H1 (cell line): ENCODE data around the gene ATP1A3. TPM values are rescaled to one million over a fixed set of nuclear protein-coding genes. Genes with fewer than 3 reads are reported as not detected.

Experiments used
- CTCF ChIA-PET: fragments of 300-600 bp; sonication (Branson Sonifier 250); formaldehyde crosslinking; loops from one replicate; lab custom pipeline; 2021; ENCODE audit not compliant: partially characterized antibody; lab: Charles Lee
- POLR2A ChIA-PET: fragments of 300-600 bp; sonication (Branson Sonifier 250); formaldehyde crosslinking; loops from one replicate; lab custom pipeline; 2021; ENCODE audit warnings: inconsistent platforms; ENCODE audit not compliant: partially characterized antibody; lab: Charles Lee
- DNase-seq, 2 experiments: peaks; one replicate each; pipeline versions ENCODE4 v3.0.0 to v3.0.0-alpha.2; 2010 to 2022; ENCODE audit warnings: low spot score in 2 of 2, low read depth in 1 of 2, mixed read lengths in 1 of 2
- FAIRE-seq: peaks from 2 replicates; lab custom pipeline; 2011; peaks lifted over from hg19 to GRCh38; lab: Jason Lieb, UNC
- H2AFZ ChIP-seq: 2 replicates; pipeline ENCODE4 v1.8.1; 2012; ENCODE audit warnings: low read length, inconsistent platforms
- H2AK5ac ChIP-seq: 2 replicates; pipeline ENCODE4 v1.6.1; 2013; ENCODE audit warnings: low read depth, low read length
- H2BK120ac ChIP-seq: replicated peaks from 2 replicates; pipeline ENCODE3; 2013; ENCODE audit warnings: low read depth, low read length, inconsistent platforms
- H2BK12ac ChIP-seq: 2 replicates; pipeline ENCODE4 v1.6.1; 2013; ENCODE audit warnings: low read depth, low read length
- H2BK15ac ChIP-seq: 2 replicates; pipeline ENCODE4 v1.6.1; 2013; ENCODE audit warnings: low read length
- H2BK20ac ChIP-seq: 2 replicates; pipeline ENCODE4 v1.6.1; 2013; ENCODE audit warnings: low read length
- H2BK5ac ChIP-seq: 2 replicates; pipeline ENCODE4 v1.6.1; 2013; ENCODE audit warnings: low read depth, low read length
- H3K14ac ChIP-seq: 2 replicates; pipeline ENCODE4 v1.6.1; 2013; ENCODE audit warnings: inconsistent platforms; ENCODE audit not compliant: insufficient read length
- H3K18ac ChIP-seq: 2 replicates; pipeline ENCODE4 v1.6.1; 2013; ENCODE audit warnings: low read length; ENCODE audit errors: extremely low read depth
- H3K23ac ChIP-seq: 2 replicates; pipeline ENCODE4 v1.6.1; 2013; ENCODE audit warnings: inconsistent platforms; ENCODE audit not compliant: insufficient read length
- H3K23me2 ChIP-seq: 2 replicates; pipeline ENCODE4 v1.6.1; 2013; ENCODE audit warnings: low read depth, low read length
- H3K27ac ChIP-seq: 2 replicates; pipeline ENCODE4 v1.6.1; 2011; ENCODE audit warnings: low read depth, low read length, inconsistent platforms
- H3K27me3 ChIP-seq, 4 experiments: replicated peaks in 1 of 4; 1 replicate in 1 of 4; 2 replicates in 3 of 4; pipeline versions ENCODE4 v1.6.1 to v1.8.1; 2011 to 2013; ENCODE audit warnings: low read length in 3 of 4, mild to moderate bottlenecking in 3 of 4, inconsistent platforms in 2 of 4, mixed read lengths in 2 of 4, moderate library complexity in 1 of 4; ENCODE audit not compliant: control insufficient read depth in 3 of 4, insufficient read depth in 3 of 4; ENCODE audit errors: extremely low read depth in 1 of 4
- H3K36me3 ChIP-seq, 4 experiments: 2 replicates each; pipeline versions ENCODE4 v1.6.1 to v1.8.1; 2011 to 2013; ENCODE audit warnings: mild to moderate bottlenecking in 4 of 4, low read length in 3 of 4, moderate library complexity in 2 of 4, control low read depth in 1 of 4, inconsistent platforms in 1 of 4; ENCODE audit not compliant: insufficient read depth in 4 of 4, control insufficient read depth in 2 of 4
- H3K4ac ChIP-seq: replicated peaks from 2 replicates; pipeline ENCODE3; 2013; ENCODE audit warnings: low read length, low read depth, mixed read lengths, inconsistent platforms; ENCODE audit not compliant: insufficient read length
- H3K4me1 ChIP-seq, 4 experiments: replicated peaks in 1 of 4; 1 replicate in 1 of 4; 2 replicates in 3 of 4; pipeline versions ENCODE4 v1.6.1 to v1.8.1; 2011 to 2013; ENCODE audit warnings: low read length in 3 of 4, inconsistent platforms in 2 of 4, mixed read lengths in 1 of 4; ENCODE audit not compliant: insufficient read depth in 4 of 4, control insufficient read depth in 3 of 4
- H3K4me2 ChIP-seq, 2 experiments: 2 replicates each; pipeline versions ENCODE4 v1.6.1 to v1.8.1; 2011 to 2013; ENCODE audit warnings: low read depth in 2 of 2, low read length in 2 of 2, control low read depth in 1 of 2, inconsistent platforms in 1 of 2, mild to moderate bottlenecking in 1 of 2; ENCODE audit not compliant: insufficient read depth in 1 of 2
- H3K4me3 ChIP-seq, 4 experiments: fragments of 200-600, 300-600 bp in 1 of 4; sonication (generic), shearing (Covaris generic), sonication (Bioruptor Twin) in 1 of 4; 2 replicates each; pipeline versions ENCODE4 v1.5.1 to v1.8.1; 2011 to 2016; ENCODE audit warnings: low read length in 4 of 4, low read depth in 3 of 4, control low read depth in 2 of 4, inconsistent platforms in 2 of 4, mild to moderate bottlenecking in 2 of 4, mixed read lengths in 1 of 4, moderate library complexity in 1 of 4; ENCODE audit not compliant: insufficient read depth in 2 of 4; ENCODE audit errors: extremely low read depth in 1 of 4
- H3K56ac ChIP-seq: replicated peaks from 2 replicates; pipeline ENCODE3; 2013; ENCODE audit warnings: low read depth, mild to moderate bottlenecking, mixed read lengths, low read length, inconsistent platforms; ENCODE audit not compliant: insufficient read length
- H3K79me1 ChIP-seq: 2 replicates; pipeline ENCODE4 v1.6.1; 2013; ENCODE audit warnings: low read depth, low read length, control low read depth
- H3K79me2 ChIP-seq, 2 experiments: 2 replicates each; pipeline versions ENCODE4 v1.6.1 to v1.8.1; 2012 to 2013; ENCODE audit warnings: low read length in 2 of 2, mild to moderate bottlenecking in 2 of 2, inconsistent platforms in 1 of 2; ENCODE audit not compliant: insufficient read depth in 2 of 2, control insufficient read depth in 1 of 2
- H3K9ac ChIP-seq, 4 experiments: replicated peaks in 1 of 4; 1 replicate in 1 of 4; 2 replicates in 3 of 4; pipeline versions ENCODE4 v1.6.1 to v1.8.1; 2011 to 2013; ENCODE audit warnings: low read depth in 3 of 4, low read length in 3 of 4, control low read depth in 2 of 4, mild to moderate bottlenecking in 2 of 4, moderate library complexity in 2 of 4, inconsistent platforms in 1 of 4; ENCODE audit errors: extremely low read depth in 1 of 4
- H3K9me3 ChIP-seq, 2 experiments: 2 replicates each; pipeline versions ENCODE4 v1.6.1 to v1.8.1; 2012 to 2013; ENCODE audit warnings: mild to moderate bottlenecking in 2 of 2, moderate library complexity in 2 of 2, control low read depth in 1 of 2, inconsistent platforms in 1 of 2, low read depth in 1 of 2, low read length in 1 of 2, mixed read lengths in 1 of 2; ENCODE audit not compliant: insufficient read depth in 2 of 2
- H4K20me1 ChIP-seq, 2 experiments: replicated peaks in 1 of 2; 2 replicates each; pipeline versions ENCODE3 to v1.8.1; 2011 to 2013; ENCODE audit warnings: inconsistent platforms in 2 of 2, low read length in 2 of 2, mild to moderate bottlenecking in 1 of 2; ENCODE audit not compliant: insufficient read depth in 2 of 2, control insufficient read depth in 1 of 2
- H4K5ac ChIP-seq: 2 replicates; pipeline ENCODE4 v1.6.1; 2013; ENCODE audit warnings: low read length, low read depth, mixed read lengths, inconsistent platforms; ENCODE audit not compliant: insufficient read length
- H4K8ac ChIP-seq: 2 replicates; pipeline ENCODE4 v1.8.0; 2013; ENCODE audit warnings: mild to moderate bottlenecking, moderate library complexity, low read length, inconsistent platforms; ENCODE audit not compliant: insufficient read depth; ENCODE audit errors: extremely low read depth
- H4K91ac ChIP-seq: replicated peaks from 2 replicates; pipeline ENCODE3; 2013; ENCODE audit warnings: low read length, mixed read lengths, inconsistent platforms; ENCODE audit not compliant: insufficient read length
- BACH1 ChIP-seq: IDR thresholded peaks from 2 replicates; pipeline ENCODE4 v1.6.1; 2012; ENCODE audit warnings: low read length, improper control_type of control experiment
- CBX8 ChIP-seq: fragments of 300-800, 300-1000 bp; sonication (generic); IDR thresholded peaks from 2 replicates; pipeline ENCODE4 v1.7.1; 2016; ENCODE audit warnings: low read depth, low read length, borderline replicate concordance
- CHD2 ChIP-seq: IDR thresholded peaks from 2 replicates; pipeline ENCODE4 v1.6.1; 2012; ENCODE audit warnings: low read length, improper control_type of control experiment
- CTCF ChIP-seq, 3 experiments: IDR thresholded peaks; 1 replicate in 2 of 3; 2 replicates in 1 of 3; pipeline versions ENCODE4 v1.5.1 to v1.6.1; 2011; ENCODE audit warnings: low read length in 3 of 3, mild to moderate bottlenecking in 3 of 3, inconsistent platforms in 2 of 3, low read depth in 1 of 3, moderate library complexity in 1 of 3; ENCODE audit not compliant: insufficient read depth in 1 of 3; ENCODE audit errors: control extremely low read depth in 1 of 3
- EP300 ChIP-seq, 2 experiments: IDR thresholded peaks; 1 replicate in 1 of 2; 2 replicates in 1 of 2; pipeline ENCODE4 v1.6.1; 2011 to 2012; ENCODE audit warnings: low read depth in 2 of 2, low read length in 2 of 2, mild to moderate bottlenecking in 2 of 2, borderline replicate concordance in 1 of 2, inconsistent platforms in 1 of 2, moderate library complexity in 1 of 2
- NRF1 ChIP-seq: IDR thresholded peaks from 2 replicates; pipeline ENCODE4 v1.6.1; 2011; ENCODE audit warnings: mild to moderate bottlenecking, low read depth, low read length, improper control_type of control experiment
- POLR2AphosphoS5 ChIP-seq: IDR thresholded peaks from 2 replicates; pipeline ENCODE4 v1.6.1; 2011; ENCODE audit warnings: low read depth, low read length
- RFX5 ChIP-seq: IDR thresholded peaks from 2 replicates; pipeline ENCODE4 v1.6.1; 2011; ENCODE audit warnings: low read depth, low read length, improper control_type of control experiment, borderline replicate concordance
- SIRT6 ChIP-seq: IDR thresholded peaks from one replicate; pipeline ENCODE4 v1.7.1; 2012; ENCODE audit warnings: low read length, inconsistent platforms
- SP4 ChIP-seq: IDR thresholded peaks from 2 replicates; pipeline ENCODE4 v1.6.1; 2012; ENCODE audit warnings: low read length, inconsistent platforms
- TEAD4 ChIP-seq: IDR thresholded peaks from 2 replicates; pipeline ENCODE4 v1.6.1; 2012; ENCODE audit warnings: low read depth, low read length, inconsistent platforms, mixed read lengths
- WGBS, 2 experiments: shearing (Covaris generic) in 1 of 2; methylation state at CpG; one replicate each; pipeline versions ENCODE4 v1.1.6 to v1.1.7; 2013 to 2015; ENCODE audit warnings: low lambda C conversion rate in 2 of 2, mixed read lengths in 2 of 2, inconsistent platforms in 1 of 2, low coverage in 1 of 2, missing lambda C conversion rate in 1 of 2; ENCODE audit not compliant: insufficient replicate concordance in 2 of 2, insufficient coverage in 1 of 2, insufficient read length in 1 of 2; ENCODE audit errors: extremely low coverage in 1 of 2, missing lambda C conversion rate in 1 of 2; 5-methylcytosine and 5-hydroxymethylcytosine counted together
- polyA plus RNA-seq, 7 experiments: library from polyadenylated mRNA; depleted of rRNA in 3 of 7; stranded (reverse) in 5 of 7; unstranded in 2 of 7; fragments of >200 nt in 5 of 7; fragments of 200-250 nt in 2 of 7; gene quantifications; 1 replicate in 5 of 7; 2 replicates in 1 of 7; 4 replicates in 1 of 7; pipeline versions ENCODE4 v1.2.1 to v1.2.3, GENCODE V29; 2011 to 2013; ENCODE audit warnings: missing spikeins in 2 of 7, mixed read lengths in 2 of 7
- total RNA-seq: library from RNA; stranded (reverse); fragmentation: NEBNext Ultra II Directional; extraction: Animal tissue kit (Norgen Biotek cat#: 25700); gene quantifications from 2 replicates; pipeline ENCODE4 v1.2.1, GENCODE V29; 2021

Gene ATP1A3
- total and polyA plus RNA-seq, 2 of the 8 experiments (the other 6 are each of a cell fraction or from before 2014, with no cell fraction given): 11.1 to 41.2 TPM

- CTCF ChIA-PET: interaction anchor here (1.0 to 1.6 kb wide), 2 partner anchors 48 to 50 kb away, joined by 3 to 5 read pairs; no protein-coding TSS in a partner anchor
- WGBS, 2 experiments: 93% methylated on average over 10 of the region's 10 CpGs; no CpG with 5 or more reads in 1 of the 2 experiments
- peaks cover 2 to 8% (median 7%) of the 10 kb centered on the region in 4 experiments; a peak in 3 of 8 replicates for H3K36me3 ChIP-seq
- TF ChIP-seq CBX8 (no peak), POLR2AphosphoS5 (no peak), TEAD4 (no peak), SP4 (no peak), EP300 (IDR thresholded peaks at IDR 0.05; ENCODE audit: borderline replicate concordance in 1 of 2, low read depth in 2 of 2, low read length in 2 of 2) (no peak), BACH1 (no peak), CTCF (IDR thresholded peaks at IDR 0.05; ENCODE audit: control extremely low read depth in 1 of 3, insufficient read depth in 1 of 3, low read depth in 1 of 3, low read length in 3 of 3) (no peak), RFX5 (no peak), CHD2 (no peak), SIRT6 (no peak), NRF1 (no peak)
Observed at GRCh38 chr19:41987141-41987860, 6.7 kb downstream of the ATP1A3 start.

More at GRCh38 chr19:41987141-41987860, 6.7 kb downstream of the ATP1A3 start:
- H3K18ac ChIP-seq: no peak overlapping the region
- no peak overlapping the region for H3K14ac ChIP-seq
- H3K27me3 ChIP-seq: no peaks in the 10 kb centered on the region
- H2BK20ac ChIP-seq: no peak overlapping the region
- H4K91ac ChIP-seq: no peak overlapping the region
- peaks cover 4 to 8% of the 10 kb centered on the region in 2 experiments for H4K20me1 ChIP-seq
- H2BK5ac ChIP-seq: no peak overlapping the region
- H2BK120ac ChIP-seq: no peak overlapping the region
- no peak overlapping the region for H3K56ac ChIP-seq
- no peak overlapping the region for H3K27ac ChIP-seq
- no peaks in the 10 kb centered on the region for H3K79me2 ChIP-seq
- DNase-seq: no peak
- no peaks in the 10 kb centered on the region for H3K9me3 ChIP-seq
- H3K4me1 ChIP-seq: no peaks in the 10 kb centered on the region; a peak in 1 of 7 replicates
- H3K9ac ChIP-seq: no peak overlapping the region
- POLR2A ChIA-PET: interaction anchor here (0.6 kb wide), 2 partner anchors 74 to 658 kb away, joined by 3 to 6 read pairs; no protein-coding TSS in a partner anchor
- H2BK15ac ChIP-seq: no peak overlapping the region
- no peak for FAIRE-seq
- no peak overlapping the region for H3K23ac ChIP-seq
- H3K4me2 ChIP-seq: no peak overlapping the region
- no peak overlapping the region for H4K8ac ChIP-seq
- no peak overlapping the region for H4K5ac ChIP-seq
- no peak overlapping the region for H3K4me3 ChIP-seq
- H3K4ac ChIP-seq: no peak overlapping the region
- no peak overlapping the region for H2BK12ac ChIP-seq
- no peaks in the 10 kb centered on the region for H3K79me1 ChIP-seq
- H2AFZ ChIP-seq: no peak overlapping the region
- H3K23me2 ChIP-seq: no peaks in the 10 kb centered on the region
- H2AK5ac ChIP-seq: no peak overlapping the region
